Mammary epithelial cell (primary cell): Measurements from ENCODE around the gene GUCD1.

Experiments
- CTCF ChIP-seq, 2 donors: IDR thresholded peaks in 1 of 2; conservative IDR thresholded peaks in 1 of 2; 2 replicates each; pipeline ENCODE4 v1.5.1; 2011 to 2012; ENCODE audit warnings: inconsistent platforms in 2 of 2, low read length in 2 of 2, mild to moderate bottlenecking in 2 of 2, control low read depth in 1 of 2, low read depth in 1 of 2; ENCODE audit not compliant: insufficient read depth in 1 of 2; ENCODE audit errors: extremely low read depth in 1 of 2
- EZH2 ChIP-seq: IDR thresholded peaks from 2 replicates; pipeline ENCODE4 v1.6.1; 2012; ENCODE audit warnings: low read length, inconsistent platforms, borderline replicate concordance

GRCh38 chr22:24555165-24556039, 464 bp upstream of the GUCD1 start, which contains the start of gene SNRPD3:
- TF ChIP-seq CTCF (conservative IDR thresholded peaks at IDR 0.05 in 1 of 2, IDR thresholded peaks at IDR 0.05 in 1 of 2; ENCODE audit: extremely low read depth in 1 of 2, insufficient read depth in 1 of 2, low read depth in 1 of 2, low read length in 2 of 2) (peak in 1 of 2 donors; percentile 41), EZH2 (no peak)
